ENCODE results near the gene TSPAN16. TPM values are rescaled to one million over a fixed set of nuclear protein-coding genes. Genes with fewer than 3 reads are reported as not detected.

TSPAN16 gene
- total and polyA plus RNA-seq, 8 donors: not detected

GRCh38 chr19:11265785-11266236, 30.1 kb upstream of the TSPAN16 start:
- FAIRE-seq (no peak), DNase-seq (peak; percentile 71 to 86 (median 82)), ATAC-seq (peak; percentile 79 to 89 (median 86))
- H3K4me1 ChIP-seq: peaks cover 0 to 12% (median 0%) of the 10 kb centered on the region in 3 donors
- intact Hi-C loops (cut with DNase I): no loop called here
- H3K9me3 ChIP-seq: no peaks in the 10 kb centered on the region
- no peak overlapping the region for H3K4me3 ChIP-seq
- no peak for TF ChIP-seq CTCF (IDR thresholded peaks at IDR 0.05)
- H3K27ac ChIP-seq: no peak overlapping the region
- no peaks in the 10 kb centered on the region for H3K27me3 ChIP-seq
- H3K36me3 ChIP-seq: no peaks in the 10 kb centered on the region
- 35 to 43% methylated on average over 11 of the region's 11 CpGs for WGBS, 2 donors

GRCh38 chr19:11267316-11268085, 28.5 kb upstream of the TSPAN16 start:
- Histone ChIP-seq H3K4me3 (no peak overlapping the region), H3K36me3 (no peaks in the 10 kb centered on the region), H3K27ac (no peak overlapping the region), H3K27me3 (no peaks in the 10 kb centered on the region), H3K9me3 (no peaks in the 10 kb centered on the region), H3K4me1 (peaks cover 0 to 12% (median 0%) of the 10 kb centered on the region in 3 donors)
- ATAC-seq (no peak), DNase-seq (no peak), FAIRE-seq (no peak)
- intact Hi-C loops (cut with DNase I): no loop called here
- 91 to 93% methylated on average over 10 of the region's 10 CpGs for WGBS, 2 donors
- no peak for TF ChIP-seq CTCF (IDR thresholded peaks at IDR 0.05)

GRCh38 chr19:11268783-11269267, 27.1 kb upstream of the TSPAN16 start:
- Histone ChIP-seq H3K4me1 (peaks cover 0 to 12% (median 0%) of the 10 kb centered on the region in 3 donors), H3K4me3 (no peak overlapping the region), H3K27me3 (no peaks in the 10 kb centered on the region), H3K27ac (no peak overlapping the region), H3K9me3 (no peaks in the 10 kb centered on the region), H3K36me3 (no peaks in the 10 kb centered on the region)
- FAIRE-seq (no peak), DNase-seq (no peak), ATAC-seq (no peak)
- WGBS, 2 donors: 70 to 75% methylated on average over 10 of the region's 10 CpGs
- intact Hi-C loops (cut with DNase I): no loop called here
- TF ChIP-seq CTCF (IDR thresholded peaks at IDR 0.05): no peak

- FAIRE-seq (no peak), DNase-seq (no peak), ATAC-seq (no peak)
- intact Hi-C loops (cut with DNase I): no loop called here
- no peaks in the 10 kb centered on the region for H3K27me3 ChIP-seq
- no peaks in the 10 kb centered on the region for H3K36me3 ChIP-seq
- WGBS, 2 donors: 51 to 67% methylated on average over 7 of the region's 7 CpGs
- no peak overlapping the region for H3K27ac ChIP-seq
- no peaks in the 10 kb centered on the region for H3K9me3 ChIP-seq
- H3K4me1 ChIP-seq: peaks cover 0 to 12% (median 0%) of the 10 kb centered on the region in 3 donors
- no peak for TF ChIP-seq CTCF (IDR thresholded peaks at IDR 0.05)
- H3K4me3 ChIP-seq: no peak overlapping the region
Observed at GRCh38 chr19:11269408-11269807, 26.6 kb upstream of the TSPAN16 start.

GRCh38 chr19:11273296-11273695, 22.7 kb upstream of the TSPAN16 start:
- FAIRE-seq (no peak), DNase-seq (no peak), ATAC-seq (no peak)
- TF ChIP-seq CTCF (IDR thresholded peaks at IDR 0.05): no peak
- no peak overlapping the region for H3K4me3 ChIP-seq
- no peaks in the 10 kb centered on the region for H3K36me3 ChIP-seq
- no peak overlapping the region for H3K27ac ChIP-seq
- intact Hi-C loops (cut with DNase I): no loop called here
- H3K27me3 ChIP-seq: no peaks in the 10 kb centered on the region
- H3K4me1 ChIP-seq: no peaks in the 10 kb centered on the region
- WGBS, 2 donors: 72 to 74% methylated on average over 2 of the region's 2 CpGs
- no peaks in the 10 kb centered on the region for H3K9me3 ChIP-seq

Measured in pancreas (tissue), 10 donors.